GM10248 (cell line): ENCODE data around the gene DNAJB4.
A peak's percentile ranks its signal among the peaks of the same experiment; 100 is the strongest.

ENCODE experiments used
- CTCF ChIA-PET: fragments of 300-600 bp; sonication (Branson Sonifier 250); formaldehyde crosslinking; extraction: SDS; loops from one replicate; lab custom pipeline; 2021; ENCODE audit warnings: antibody characterized with exemption; lab: Yijun Ruan, JAX
- POLR2A ChIA-PET: fragments of 350-650 bp; sonication (Branson Sonifier 250); formaldehyde crosslinking; extraction: SDS; loops from one replicate; lab custom pipeline; 2020; ENCODE audit warnings: antibody characterized with exemption; lab: Yijun Ruan, JAX
- DNase-seq: peaks from one replicate; pipeline ENCODE4 v3.0.0; 2012; ENCODE audit errors: extremely low spot score
- TF ChIP-seq, protein P1 (sequence below): IDR thresholded peaks from 2 replicates; pipeline ENCODE4 v1.5.1; 2012; ENCODE audit warnings: mild to moderate bottlenecking, low read depth; ENCODE audit errors: extremely low read depth, missing control alignments, control extremely low read depth

The DNAJB4 gene

DNA sequence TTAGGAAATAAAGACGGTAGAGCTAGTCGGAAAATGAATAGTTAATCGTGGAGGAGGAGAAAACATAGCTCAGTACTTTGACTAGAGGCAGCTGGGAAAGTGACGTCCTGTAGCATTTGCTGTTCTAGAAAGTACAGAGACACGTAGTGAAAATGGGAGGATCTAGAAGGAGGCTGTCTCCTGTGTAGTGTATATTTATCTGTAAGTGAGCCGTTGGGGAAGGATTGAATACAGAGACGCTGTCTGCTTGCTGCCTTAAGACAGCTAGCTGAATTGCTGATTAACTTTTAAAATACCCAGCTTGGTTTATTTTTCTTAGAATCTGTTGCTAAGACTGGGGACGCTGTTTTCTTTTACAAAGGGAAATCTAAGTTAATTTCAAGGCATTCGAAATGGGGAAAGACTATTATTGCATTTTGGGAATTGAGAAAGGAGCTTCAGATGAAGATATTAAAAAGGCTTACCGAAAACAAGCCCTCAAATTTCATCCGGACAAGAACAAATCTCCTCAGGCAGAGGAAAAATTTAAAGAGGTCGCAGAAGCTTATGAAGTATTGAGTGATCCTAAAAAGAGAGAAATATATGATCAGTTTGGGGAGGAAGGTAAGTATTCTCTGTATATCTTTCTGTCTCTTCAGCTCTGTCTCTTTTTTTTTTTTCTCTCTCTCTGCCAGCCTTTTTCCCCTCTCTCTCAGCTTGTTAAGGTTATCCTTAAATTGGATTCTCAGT is at the start of gene DNAJB4:
Gene DNAJB4, plus strand, starts transcription at position 221 of the 729 bp plus-strand sequence. Its CDS starts 172 bp downstream, at position 393.
- ChIA-PET CTCF (interaction anchor here (0.9 to 14.3 kb wide), 6 partner anchors 10 to 142 kb away, joined by 3 to 117 read pairs (median 6); partner anchors contain the start of gene FUBP1), POLR2A (interaction anchor here (0.6 to 6.1 kb wide), 32 partner anchors 10 to 622 kb away, joined by 3 to 146 read pairs (median 5); partner anchors contain the start of genes FUBP1, MIGA1 and ZZZ3)
- DNase-seq, result peak; percentile 80
- TF ChIP-seq, protein P1, sequence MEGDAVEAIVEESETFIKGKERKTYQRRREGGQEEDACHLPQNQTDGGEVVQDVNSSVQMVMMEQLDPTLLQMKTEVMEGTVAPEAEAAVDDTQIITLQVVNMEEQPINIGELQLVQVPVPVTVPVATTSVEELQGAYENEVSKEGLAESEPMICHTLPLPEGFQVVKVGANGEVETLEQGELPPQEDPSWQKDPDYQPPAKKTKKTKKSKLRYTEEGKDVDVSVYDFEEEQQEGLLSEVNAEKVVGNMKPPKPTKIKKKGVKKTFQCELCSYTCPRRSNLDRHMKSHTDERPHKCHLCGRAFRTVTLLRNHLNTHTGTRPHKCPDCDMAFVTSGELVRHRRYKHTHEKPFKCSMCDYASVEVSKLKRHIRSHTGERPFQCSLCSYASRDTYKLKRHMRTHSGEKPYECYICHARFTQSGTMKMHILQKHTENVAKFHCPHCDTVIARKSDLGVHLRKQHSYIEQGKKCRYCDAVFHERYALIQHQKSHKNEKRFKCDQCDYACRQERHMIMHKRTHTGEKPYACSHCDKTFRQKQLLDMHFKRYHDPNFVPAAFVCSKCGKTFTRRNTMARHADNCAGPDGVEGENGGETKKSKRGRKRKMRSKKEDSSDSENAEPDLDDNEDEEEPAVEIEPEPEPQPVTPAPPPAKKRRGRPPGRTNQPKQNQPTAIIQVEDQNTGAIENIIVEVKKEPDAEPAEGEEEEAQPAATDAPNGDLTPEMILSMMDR, result no peak

DNA sequence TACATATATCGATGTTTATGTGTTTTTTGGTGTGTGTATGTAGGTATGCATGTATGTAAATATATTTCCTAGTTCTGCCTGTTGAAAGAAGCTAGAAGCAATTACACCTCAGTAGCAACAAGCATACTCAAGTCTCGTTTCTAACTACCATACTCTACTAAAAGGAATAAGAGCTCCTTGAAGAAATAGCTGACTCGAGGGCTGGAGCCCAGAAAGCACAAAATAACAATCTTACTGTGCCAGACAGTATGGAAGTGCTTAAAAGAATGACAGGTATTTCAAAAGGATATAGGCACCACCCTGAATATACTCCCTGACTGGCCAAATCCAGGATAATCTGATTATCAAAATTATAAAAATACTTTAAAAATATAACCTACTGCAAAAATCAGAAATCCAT is 49.0 kb upstream of the DNAJB4 start:
- CTCF ChIA-PET, result interaction anchor here (1.0 to 4.1 kb wide), 4 partner anchors 9 to 23 kb away, joined by 4 to 26 read pairs (median 11); partner anchors contain the start of gene FUBP1
- TF ChIP-seq, protein P1, result no peak
- POLR2A ChIA-PET, result interaction anchor here (1.2 kb wide), 1 partner anchor 19 kb away, joined by 11 read pairs; no protein-coding TSS in a partner anchor
- no peak for DNase-seq

DNA sequence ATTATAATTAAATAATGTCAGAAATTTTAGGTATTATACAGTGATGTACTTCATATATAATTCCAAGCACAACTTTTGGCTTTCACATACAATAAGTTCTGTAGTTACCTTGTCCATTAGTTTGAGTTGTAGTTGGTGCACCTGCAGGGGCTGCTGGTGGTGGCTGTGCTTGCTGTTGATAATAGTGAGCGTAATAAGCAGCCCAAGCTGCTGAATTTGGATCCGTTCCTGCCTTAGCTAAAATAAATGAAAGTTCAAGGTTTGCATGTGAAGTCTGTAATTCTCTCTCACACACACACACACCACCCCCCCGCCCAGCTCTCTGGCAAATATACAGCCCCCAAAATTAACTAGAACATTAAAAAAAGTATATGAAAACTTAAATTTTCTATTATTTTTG is 48.3 kb upstream of the DNAJB4 start:
- ChIA-PET POLR2A (interaction anchor here (0.6 to 1.2 kb wide), 2 partner anchors 18 to 255 kb away, joined by 3 to 11 read pairs; no protein-coding TSS in a partner anchor), CTCF (interaction anchor here (1.0 to 4.1 kb wide), 4 partner anchors 9 to 22 kb away, joined by 4 to 26 read pairs (median 11); partner anchors contain the start of gene FUBP1)
- no peak for DNase-seq
- TF ChIP-seq, protein P1, result no peak

DNA sequence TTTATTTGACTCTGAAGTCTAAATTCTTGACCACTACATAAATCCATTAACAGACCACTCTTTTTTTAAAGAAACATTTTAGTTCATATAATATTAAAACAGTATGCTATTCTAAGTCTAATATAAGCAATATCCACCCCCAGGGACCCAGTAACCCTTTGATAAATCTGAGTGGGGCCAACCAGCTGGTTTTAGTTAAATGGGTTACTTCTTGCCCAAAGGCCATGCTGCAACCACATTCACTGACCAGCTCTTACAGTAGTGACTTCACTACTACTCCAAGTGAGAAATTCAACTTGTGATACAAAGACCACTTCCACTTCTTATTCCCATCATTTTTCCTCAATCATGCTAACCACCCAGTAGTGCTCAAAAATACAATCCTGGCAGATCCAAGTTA is 46.3 kb upstream of the DNAJB4 start:
- TF ChIP-seq, protein P1, result no peak
- ChIA-PET CTCF (no interaction called here), POLR2A (no interaction called here)
- no peak for DNase-seq

DNA sequence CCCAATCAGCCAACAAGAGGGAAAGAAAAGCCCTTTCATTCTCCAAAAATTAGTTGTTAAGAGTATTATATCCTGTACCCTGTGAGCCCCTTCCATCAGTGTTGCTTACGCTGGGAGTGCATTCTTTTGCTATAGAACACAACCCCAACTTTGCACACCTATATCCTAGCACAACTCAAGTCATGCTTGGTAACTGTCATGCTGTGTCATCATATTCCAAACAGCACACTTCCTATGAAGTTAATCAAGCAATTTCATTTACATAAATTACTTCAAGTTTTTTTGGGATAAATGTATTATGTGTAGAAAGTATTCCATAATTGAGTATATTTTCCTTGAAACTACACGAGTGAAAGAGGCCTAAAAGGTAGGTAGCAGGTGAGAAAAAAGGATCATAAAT is 45.9 kb upstream of the DNAJB4 start:
- no peak for DNase-seq
- ChIA-PET CTCF (no interaction called here), POLR2A (interaction anchor here (1.4 kb wide), 1 partner anchor 12 kb away, joined by 3 read pairs; no protein-coding TSS in a partner anchor)
- TF ChIP-seq, protein P1, result no peak

DNA sequence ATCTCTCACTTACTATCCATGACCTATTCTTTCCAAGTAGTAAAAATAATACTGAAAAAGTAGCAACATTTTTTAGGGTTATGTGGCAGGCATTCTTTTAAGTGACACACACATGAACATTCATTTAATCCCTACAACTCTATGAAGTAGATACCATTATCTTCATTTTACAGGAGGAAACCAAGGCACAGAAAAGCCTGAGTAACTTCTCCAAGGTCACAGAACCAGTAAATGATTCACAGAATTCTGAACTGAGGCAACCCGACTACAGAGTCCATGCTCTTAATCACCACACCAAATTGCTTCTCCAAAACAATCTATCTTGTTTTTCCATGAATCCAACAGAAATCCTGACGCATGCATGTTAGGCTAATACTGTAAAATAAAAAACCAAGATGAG is 43.3 kb upstream of the DNAJB4 start:
- DNase-seq, result no peak
- TF ChIP-seq, protein P1, result no peak
- ChIA-PET CTCF (interaction anchor here (1.5 to 1.6 kb wide), 2 partner anchors 10 to 13 kb away, joined by 3 to 4 read pairs; no protein-coding TSS in a partner anchor), POLR2A (no interaction called here)
